Middle frontal gyrus (tissue), 1 donor: ENCODE data around the gene LIG1.
"Not testable (repeated sequence)": the region's sequence is repeated elsewhere in the genome, so short reads cannot be mapped to it uniquely, and the experiment has no call there.

ENCODE experiments used
- DNase-seq: peaks from one replicate; pipeline ENCODE4 v3.0.0-alpha.2; 2015; ENCODE audit warnings: low spot score; ENCODE audit errors: extremely low spot score

The LIG1 gene

DNA sequence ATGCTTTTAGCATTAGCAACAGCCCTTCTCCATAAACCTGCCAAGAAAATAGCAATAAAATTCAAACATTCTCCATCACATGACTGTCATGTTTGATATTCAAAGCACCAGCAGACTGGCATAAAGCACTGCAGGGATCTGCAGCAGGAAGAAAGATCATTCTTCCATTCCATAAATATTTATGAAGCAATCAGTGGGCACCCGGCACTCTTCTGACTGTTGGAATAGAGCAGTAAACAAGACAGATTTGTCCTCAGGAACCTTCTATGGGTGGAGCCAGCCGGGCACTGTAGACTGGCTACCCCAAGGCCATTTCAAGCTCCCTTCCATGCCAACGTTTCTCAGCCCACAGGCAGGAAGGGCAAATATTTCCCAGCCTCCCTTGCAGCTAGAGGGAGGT, 85.1 kb downstream of the LIG1 start:
- DNase-seq = peak; percentile 24

DNA sequence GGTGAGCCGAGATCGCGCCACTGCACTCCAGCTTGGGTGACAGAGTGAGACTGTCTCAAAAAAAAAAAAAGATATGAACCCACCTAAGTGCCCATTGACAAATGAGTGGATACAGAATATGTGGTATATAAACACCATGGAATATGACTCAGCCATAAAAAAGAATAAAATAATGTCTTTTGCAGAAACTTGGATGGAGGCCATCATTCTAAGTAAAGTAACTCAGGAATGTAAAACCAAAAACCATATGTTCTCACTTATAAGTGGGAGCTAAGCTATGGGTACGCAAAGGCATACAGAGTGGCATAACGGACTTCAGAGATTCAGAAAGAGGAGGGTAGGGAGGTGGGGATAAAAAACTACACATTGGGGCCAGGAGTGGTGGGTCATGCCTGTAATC, 89.0 kb downstream of the LIG1 start:
- no peak for DNase-seq

GRCh38 chr19:48070177-48070769, 99.9 kb downstream of the LIG1 start:
- DNase-seq = not testable (repeated sequence)

- DNase-seq = no peak
Measured at GRCh38 chr19:48069435-48069834, 100.7 kb downstream of the LIG1 start.
